Parathyroid adenoma (tissue), 2 donors: ENCODE results near the gene LMBR1.

Experiments
- H2AFZ ChIP-seq: fragments of 300-600 bp; sonication (generic); one replicate; pipeline ENCODE4 v1.7.0; 2017; ENCODE audit warnings: antibody characterized with exemption, mild to moderate bottlenecking
- H3K27ac ChIP-seq: fragments of 300-600 bp; sonication (generic); one replicate; pipeline ENCODE4 v1.7.0; 2017
- H3K27me3 ChIP-seq: fragments of 300-600 bp; sonication (generic); one replicate; pipeline ENCODE4 v1.7.0; 2017; ENCODE audit warnings: low read length; ENCODE audit not compliant: control insufficient read depth, insufficient read depth
- H3K36me3 ChIP-seq: fragments of 300-600 bp; sonication (generic); one replicate; pipeline ENCODE4 v1.7.0; 2017; ENCODE audit warnings: low read length; ENCODE audit not compliant: control insufficient read depth, insufficient read depth
- H3K4me1 ChIP-seq: fragments of 300-600 bp; sonication (generic); one replicate; pipeline ENCODE4 v1.7.0; 2017; ENCODE audit warnings: control low read depth
- H3K4me2 ChIP-seq: fragments of 300-600 bp; sonication (generic); one replicate; pipeline ENCODE4 v1.7.0; 2017; ENCODE audit warnings: low read length
- H3K4me3 ChIP-seq: fragments of 300-600 bp; sonication (generic); one replicate; pipeline ENCODE4 v1.7.0; 2017; ENCODE audit warnings: low read depth, low read length
- H3K79me2 ChIP-seq: fragments of 300-600 bp; sonication (generic); one replicate; pipeline ENCODE4 v1.7.0; 2017; ENCODE audit warnings: control low read depth
- H3K9ac ChIP-seq: fragments of 300-600 bp; sonication (generic); one replicate; pipeline ENCODE4 v1.7.0; 2017; ENCODE audit warnings: mild to moderate bottlenecking
- H3K9me3 ChIP-seq: fragments of 300-600 bp; sonication (generic); one replicate; pipeline ENCODE4 v1.7.0; 2017; ENCODE audit warnings: low read length; ENCODE audit not compliant: control insufficient read depth
- CTCF ChIP-seq: fragments of 300-600 bp; sonication (generic); IDR thresholded peaks from one replicate; pipeline ENCODE4 v1.7.0; 2017; ENCODE audit warnings: antibody characterized with exemption, mild to moderate bottlenecking
- donor health status: primary hyperparathyroidism.

The LMBR1 gene

GRCh38 chr7:156842317-156842716, 50.7 kb downstream of the LMBR1 start:
- Histone ChIP-seq H3K27me3 (no peaks in the 10 kb centered on the region), H3K36me3 (no peaks in the 10 kb centered on the region), H3K9ac (no peak overlapping the region), H3K79me2 (peaks cover 24% of the 10 kb centered on the region), H3K9me3 (no peaks in the 10 kb centered on the region), H3K4me1 (peaks cover 29% of the 10 kb centered on the region), H3K4me3 (peak overlapping the region; percentile 45), H3K27ac (peak overlapping the region; percentile 75), H2AFZ (no peak overlapping the region), H3K4me2 (peak overlapping the region; percentile 39)
- TF ChIP-seq CTCF = no peak

DNA sequence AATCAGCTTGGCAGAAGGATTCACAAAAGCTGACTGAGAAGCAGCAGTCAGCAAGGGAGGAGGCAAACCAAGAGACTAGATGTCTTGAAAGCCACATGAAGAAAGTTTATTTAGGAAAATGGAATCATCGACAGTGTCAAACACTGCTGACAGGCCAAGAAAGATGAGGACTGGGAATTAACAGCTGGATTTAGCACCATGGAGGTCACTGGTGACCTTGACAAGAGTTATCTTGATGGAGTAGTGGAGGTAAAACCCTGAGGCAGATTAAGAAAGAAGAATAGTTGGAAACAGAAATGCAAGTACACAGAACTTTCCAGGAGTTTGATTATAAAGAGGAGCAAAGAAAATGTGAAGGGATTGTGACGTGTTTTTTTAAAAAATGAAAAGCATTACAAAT, 51.5 kb downstream of the LMBR1 start:
- Histone ChIP-seq H3K9me3 (no peaks in the 10 kb centered on the region), H3K4me3 (peak overlapping the region; percentile 45), H3K36me3 (no peaks in the 10 kb centered on the region), H3K79me2 (peaks cover 24% of the 10 kb centered on the region), H3K27me3 (no peaks in the 10 kb centered on the region), H3K4me1 (peaks cover 29% of the 10 kb centered on the region), H2AFZ (peak overlapping the region; percentile 25), H3K9ac (no peak overlapping the region), H3K27ac (peak overlapping the region; percentile 75), H3K4me2 (peak overlapping the region; percentile 39)
- no peak for TF ChIP-seq CTCF

DNA sequence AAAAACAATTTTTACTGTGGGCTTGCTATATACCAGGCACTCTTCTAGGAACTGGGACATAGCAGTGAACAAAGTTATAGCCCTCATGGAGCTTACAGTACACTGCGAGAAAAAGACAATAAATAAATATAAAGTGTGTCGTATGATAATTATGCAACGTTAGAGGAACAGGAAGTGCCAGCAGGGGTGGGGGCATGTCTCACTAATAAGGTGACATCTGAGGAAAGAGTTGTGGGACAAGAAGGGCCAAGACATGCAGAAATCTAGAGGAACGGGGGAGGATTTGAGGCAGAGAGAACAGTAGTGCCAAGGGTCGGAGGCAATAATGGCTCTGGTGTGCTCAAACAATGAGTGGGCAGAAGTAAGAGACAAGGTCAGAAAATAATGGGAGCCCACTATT, 52.8 kb downstream of the LMBR1 start:
- H3K36me3 ChIP-seq = no peaks in the 10 kb centered on the region
- H3K27me3 ChIP-seq = no peaks in the 10 kb centered on the region
- no peak overlapping the region for H3K4me3 ChIP-seq
- peaks cover 24% of the 10 kb centered on the region for H3K79me2 ChIP-seq
- H3K9ac ChIP-seq = no peak overlapping the region
- H2AFZ ChIP-seq = no peak overlapping the region
- no peak overlapping the region for H3K4me2 ChIP-seq
- no peak for TF ChIP-seq CTCF
- peaks cover 29% of the 10 kb centered on the region for H3K4me1 ChIP-seq
- H3K27ac ChIP-seq = peak overlapping the region; percentile 75
- no peaks in the 10 kb centered on the region for H3K9me3 ChIP-seq

GRCh38 chr7:156836443-156836842, 56.5 kb downstream of the LMBR1 start:
- Histone ChIP-seq H3K9me3 (no peaks in the 10 kb centered on the region), H3K4me1 (peaks cover 13% of the 10 kb centered on the region), H3K9ac (no peak overlapping the region), H3K79me2 (peaks cover 23% of the 10 kb centered on the region), H3K27ac (no peak overlapping the region), H3K36me3 (no peaks in the 10 kb centered on the region), H2AFZ (no peak overlapping the region), H3K4me2 (no peak overlapping the region), H3K27me3 (no peaks in the 10 kb centered on the region), H3K4me3 (no peak overlapping the region)
- no peak for TF ChIP-seq CTCF

DNA sequence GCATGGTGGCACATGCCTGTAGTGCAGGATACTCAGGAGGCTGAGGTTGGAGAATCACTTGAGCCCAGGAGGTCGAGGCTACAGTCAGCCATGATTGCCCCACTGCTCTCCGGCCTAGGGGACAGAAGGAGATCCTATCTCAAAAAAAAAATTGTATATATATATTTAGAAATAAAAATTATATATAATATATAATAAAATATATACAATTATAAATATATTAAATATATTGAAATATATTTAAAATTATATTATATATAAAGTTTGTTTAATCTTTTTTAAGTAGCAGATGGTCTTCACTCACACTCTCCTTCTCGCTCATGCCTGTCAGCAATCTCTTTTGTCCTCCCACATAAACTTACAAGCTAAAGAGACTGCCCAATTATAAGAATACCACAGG, 58.5 kb downstream of the LMBR1 start:
- H3K79me2 ChIP-seq = peaks cover 29% of the 10 kb centered on the region
- no peaks in the 10 kb centered on the region for H3K9me3 ChIP-seq
- peaks cover 3% of the 10 kb centered on the region for H3K4me1 ChIP-seq
- no peaks in the 10 kb centered on the region for H3K36me3 ChIP-seq
- no peak overlapping the region for H2AFZ ChIP-seq
- no peak overlapping the region for H3K4me2 ChIP-seq
- H3K27me3 ChIP-seq = no peaks in the 10 kb centered on the region
- no peak overlapping the region for H3K4me3 ChIP-seq
- TF ChIP-seq CTCF = no peak
- no peak overlapping the region for H3K9ac ChIP-seq
- no peak overlapping the region for H3K27ac ChIP-seq
